ENCODE data around the gene RAD51B. TPM values are rescaled to one million over a fixed set of nuclear protein-coding genes. Genes with fewer than 3 reads are reported as not detected.
"Not testable (repeated sequence)": the region's sequence is repeated elsewhere in the genome, so short reads cannot be mapped to it uniquely, and the experiment has no call there.

RAD51B gene
- total RNA-seq, 1 donor from 2014 or later, result 8.9 TPM

GRCh38 chr14:68421116-68421515, 601.5 kb downstream of the RAD51B start:
- no peak for DNase-seq (ENCODE audit: low read depth in 2 of 2)

GRCh38 chr14:68423686-68424085, 604.1 kb downstream of the RAD51B start:
- DNase-seq (ENCODE audit: low read depth in 2 of 2), result no peak

- no peak for DNase-seq (ENCODE audit: low read depth in 2 of 2)
Measured at GRCh38 chr14:68424443-68425172, 605.0 kb downstream of the RAD51B start.

- DNase-seq (ENCODE audit: low read depth in 2 of 2), result no peak
Measured at GRCh38 chr14:68426661-68427549, 607.3 kb downstream of the RAD51B start.

GRCh38 chr14:68427550-68427890, 607.9 kb downstream of the RAD51B start:
- no peak for DNase-seq (ENCODE audit: low read depth in 2 of 2)

- DNase-seq (ENCODE audit: low read depth in 2 of 2), result not testable (repeated sequence)
Measured at GRCh38 chr14:68428900-68429299, 609.3 kb downstream of the RAD51B start.

- DNase-seq (ENCODE audit: low read depth in 2 of 2), result not testable (repeated sequence)
Measured at GRCh38 chr14:68434173-68434572, 614.6 kb downstream of the RAD51B start.

GRCh38 chr14:68435631-68436030, 616.1 kb downstream of the RAD51B start:
- not testable (repeated sequence) for DNase-seq (ENCODE audit: low read depth in 2 of 2)

- DNase-seq (ENCODE audit: low read depth in 2 of 2), result peak; percentile 10 to 67
Measured at GRCh38 chr14:68439676-68440075, 620.1 kb downstream of the RAD51B start.

- DNase-seq (ENCODE audit: low read depth in 2 of 2), result no peak
Measured at GRCh38 chr14:68440820-68441219, 621.2 kb downstream of the RAD51B start.

GRCh38 chr14:68441542-68441941, 622.0 kb downstream of the RAD51B start:
- DNase-seq (ENCODE audit: low read depth in 2 of 2), result no peak

- no peak for DNase-seq (ENCODE audit: low read depth in 2 of 2)
Measured at GRCh38 chr14:68442828-68443629, 623.5 kb downstream of the RAD51B start.

GRCh38 chr14:68444449-68445168, 625.0 kb downstream of the RAD51B start:
- peak; percentile 34 to 69 for DNase-seq (ENCODE audit: low read depth in 2 of 2)

GRCh38 chr14:68446243-68447040, 626.9 kb downstream of the RAD51B start:
- DNase-seq (ENCODE audit: low read depth in 2 of 2), result no peak

GRCh38 chr14:68447581-68448251, 628.1 kb downstream of the RAD51B start:
- DNase-seq (ENCODE audit: low read depth in 2 of 2), result no peak

GRCh38 chr14:68448252-68448902, 628.8 kb downstream of the RAD51B start:
- no peak for DNase-seq (ENCODE audit: low read depth in 2 of 2)

GRCh38 chr14:68449561-68450181, 630.1 kb downstream of the RAD51B start:
- DNase-seq (ENCODE audit: low read depth in 2 of 2), result no peak

- no peak for DNase-seq (ENCODE audit: low read depth in 2 of 2)
Measured at GRCh38 chr14:68450391-68451120, 631.0 kb downstream of the RAD51B start.

Measured in lung microvascular endothelial cell (primary cell).